Brain pericyte (primary cell): ENCODE data around the gene CCM2L.
"Not testable (repeated sequence)": the region's sequence is repeated elsewhere in the genome, so short reads cannot be mapped to it uniquely, and the experiment has no call there.

ENCODE experiments used
- DNase-seq: peaks from one replicate; pipeline ENCODE4 v3.0.0-alpha.2; 2012; ENCODE audit warnings: low read depth, low spot score

Gene CCM2L

DNA sequence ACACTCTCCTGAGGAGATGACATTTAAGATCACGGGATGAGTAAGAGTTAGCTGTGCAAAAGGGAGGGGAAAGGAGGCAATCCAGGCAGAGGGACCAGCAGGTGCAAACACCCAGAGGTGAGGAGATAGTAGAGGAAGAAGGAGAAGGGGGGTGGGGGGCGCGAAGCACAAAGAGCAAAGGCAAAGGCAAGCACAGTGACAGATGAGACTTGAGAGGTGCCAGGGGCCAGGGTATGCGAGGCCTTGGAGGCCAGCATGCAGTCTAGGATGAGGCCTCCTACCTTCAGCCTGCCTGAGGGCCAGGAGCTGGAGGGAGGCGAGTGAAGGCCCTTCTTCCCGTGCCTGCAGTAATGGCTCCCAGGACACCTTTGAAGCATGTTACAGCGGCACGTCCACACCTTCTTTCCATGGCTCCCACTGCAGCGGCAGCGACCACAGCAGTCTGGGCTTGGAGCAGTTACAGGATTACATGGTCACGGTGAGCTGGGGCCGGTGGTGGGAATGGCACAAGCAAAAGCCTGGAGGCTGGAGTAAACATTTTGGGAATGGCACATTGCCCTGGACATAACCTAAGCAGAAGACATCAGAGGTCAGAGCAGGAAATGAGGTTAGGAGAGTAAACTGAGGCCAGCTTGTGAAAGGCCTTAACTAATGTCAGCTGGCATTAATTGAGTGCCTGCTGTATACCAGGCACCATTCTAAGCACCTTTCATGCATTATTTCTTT is 18.6 kb downstream of the CCM2L start:
- no peak for DNase-seq

DNA sequence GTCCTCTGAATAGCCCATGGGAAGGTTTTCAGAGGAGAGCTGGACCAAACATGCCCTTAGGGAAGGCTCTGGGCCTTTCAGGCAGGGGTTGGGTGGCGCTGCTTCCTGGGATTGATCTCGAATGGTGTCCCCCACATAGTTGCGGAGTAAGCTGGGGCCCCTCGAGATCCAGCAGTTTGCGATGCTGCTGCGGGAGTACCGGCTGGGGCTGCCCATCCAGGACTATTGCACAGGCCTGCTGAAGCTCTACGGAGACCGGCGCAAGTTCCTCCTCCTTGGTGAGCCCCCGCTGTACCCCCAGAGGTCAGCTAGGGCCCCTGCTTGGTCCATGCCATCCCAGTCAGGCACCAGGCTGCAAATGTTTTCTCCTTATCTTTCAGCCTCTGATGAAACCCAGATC is 19.3 kb downstream of the CCM2L start:
- DNase-seq: no peak

DNA sequence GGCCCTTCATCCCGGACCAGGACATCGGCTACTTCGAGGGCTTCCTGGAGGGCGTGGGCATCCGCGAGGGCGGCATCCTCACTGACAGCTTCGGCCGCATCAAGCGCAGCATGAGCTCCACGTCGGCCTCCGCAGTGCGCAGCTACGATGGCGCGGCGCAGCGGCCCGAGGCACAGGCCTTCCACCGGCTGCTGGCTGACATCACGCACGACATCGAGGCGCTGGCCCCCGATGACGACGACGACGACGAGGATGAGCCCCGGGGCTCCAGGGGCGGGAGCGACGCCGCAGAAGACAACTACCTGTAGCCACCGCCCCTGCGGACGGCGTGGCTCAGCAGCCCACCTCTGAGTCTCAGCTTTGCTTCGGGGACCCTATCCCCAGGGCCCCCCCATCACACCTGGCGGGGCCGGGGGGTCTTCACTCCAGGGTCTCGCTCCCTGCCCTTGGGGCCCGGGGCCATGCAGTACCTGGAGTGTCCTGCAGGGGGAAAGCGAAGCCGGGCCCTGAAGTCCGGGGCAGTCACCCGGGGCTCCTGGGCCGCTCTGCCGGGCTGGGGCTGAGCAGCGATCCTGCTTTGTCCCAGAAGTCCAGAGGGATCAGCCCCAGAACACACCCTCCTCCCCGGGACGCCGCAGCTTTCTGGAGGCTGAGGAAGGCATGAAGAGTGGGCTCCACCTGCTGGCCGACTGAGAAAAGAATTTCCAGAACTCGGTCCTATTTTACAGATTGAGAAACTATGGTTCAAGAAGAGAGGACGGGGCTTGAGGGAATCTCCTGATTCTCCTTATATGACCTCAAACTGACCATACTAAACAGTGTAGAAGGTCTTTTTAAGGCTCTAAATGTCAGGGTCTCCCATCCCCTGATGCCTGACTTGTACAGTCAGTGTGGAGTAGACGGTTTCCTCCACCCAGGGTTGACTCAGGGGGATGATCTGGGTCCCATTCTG is 21.0 kb downstream of the CCM2L start:
- DNase-seq: peak; percentile 7

DNA sequence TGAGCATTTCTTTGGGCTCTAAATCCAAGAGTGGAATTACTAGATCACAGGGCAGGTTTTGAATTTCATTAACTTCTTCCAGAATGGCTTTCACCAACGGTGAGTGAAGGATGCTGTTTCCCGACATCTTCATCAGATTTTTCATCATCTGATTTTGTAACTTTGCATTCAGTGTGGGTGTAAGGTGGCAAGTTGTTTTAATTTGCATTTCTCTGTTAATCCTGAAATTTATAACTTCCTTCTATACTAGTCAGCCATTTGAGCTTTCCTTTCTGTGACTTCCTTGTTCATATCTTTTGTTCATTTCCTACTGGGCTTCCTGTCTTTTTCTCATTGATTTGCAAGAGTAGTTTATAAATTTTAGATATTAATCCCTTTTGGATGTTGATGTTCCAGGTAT is 23.1 kb downstream of the CCM2L start:
- no peak for DNase-seq

DNA sequence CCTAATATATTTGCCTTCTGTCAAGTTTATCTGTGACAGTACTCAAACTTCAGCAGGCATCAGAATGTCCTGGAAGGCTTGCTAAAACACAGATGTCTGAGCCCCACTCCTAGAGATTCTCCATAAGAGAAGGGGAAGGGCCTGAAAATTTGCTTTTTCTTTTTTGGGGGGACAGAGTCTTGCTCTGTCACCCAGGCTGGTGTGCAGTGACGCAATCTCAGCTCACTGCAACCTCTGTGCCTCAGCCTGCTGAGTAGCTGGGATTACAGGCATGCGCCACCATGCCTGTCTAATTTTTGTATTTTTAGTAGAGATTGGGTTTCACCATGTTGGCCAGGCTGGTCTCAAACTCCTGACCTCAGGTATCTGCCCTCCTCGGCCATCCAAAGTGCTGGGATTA is 23.5 kb downstream of the CCM2L start:
- not testable (repeated sequence) for DNase-seq

DNA sequence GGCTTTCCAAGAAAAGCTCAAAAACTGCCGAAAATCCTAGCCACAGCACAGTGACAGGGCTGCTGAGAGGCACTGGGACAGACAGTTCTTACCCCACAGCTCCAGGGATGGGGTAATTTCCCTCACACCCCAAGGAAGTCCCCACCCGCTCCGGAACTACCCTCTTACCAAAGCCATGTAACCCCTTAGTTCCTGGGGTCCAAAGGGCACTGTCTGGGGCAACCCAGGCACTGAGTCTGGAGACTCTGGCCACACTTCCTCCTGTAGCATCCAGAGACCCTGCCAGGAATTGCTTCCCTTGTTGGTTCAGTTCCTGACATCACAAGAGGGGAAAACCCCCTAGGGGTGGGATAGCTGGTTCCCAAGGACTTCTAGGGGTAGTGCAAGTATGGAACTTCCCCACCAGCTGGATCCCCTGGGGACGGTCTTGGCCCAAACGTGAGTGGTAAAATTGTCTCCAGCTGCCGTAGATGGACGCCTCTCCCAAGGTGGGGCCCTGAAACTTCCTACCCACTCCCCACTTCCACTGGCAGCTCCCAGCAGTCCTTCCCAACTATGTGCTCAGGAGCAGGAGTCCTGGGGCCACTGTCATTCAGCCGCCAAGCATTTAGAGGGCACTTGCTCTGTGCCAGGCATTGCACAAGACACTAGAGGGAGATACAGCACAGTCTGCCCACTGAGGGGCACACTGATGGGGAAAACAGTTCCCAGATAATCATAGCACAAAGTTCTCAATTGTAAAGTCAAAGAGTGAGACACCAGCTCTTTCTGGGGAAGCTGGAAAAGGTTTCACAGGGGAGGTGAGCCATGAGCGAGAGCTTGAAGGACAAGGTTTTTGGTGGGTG is 24.6 kb downstream of the CCM2L start:
- no peak for DNase-seq

- no peak for DNase-seq
These were observed 25.2 kb downstream of the CCM2L start for GRCh38 chr20:32035426-32035779.

DNA sequence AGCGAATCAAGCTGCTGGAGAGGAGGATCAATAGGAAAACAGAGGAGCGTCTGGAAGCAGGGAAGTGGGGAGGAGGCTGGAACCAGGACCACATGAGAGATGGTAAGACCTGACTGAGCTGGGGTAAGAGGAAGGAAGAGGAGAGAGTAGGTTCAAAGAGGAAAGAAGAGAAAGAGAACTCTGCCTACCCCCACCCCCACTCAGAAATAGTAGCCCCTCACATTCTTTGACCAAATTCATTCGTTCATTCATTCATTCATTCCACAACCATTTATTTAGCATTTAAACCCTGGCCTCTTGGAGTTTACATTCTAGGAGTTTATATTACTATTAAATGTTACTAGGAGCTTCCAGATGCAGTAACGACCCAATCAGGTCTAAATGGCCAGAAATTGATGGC is 26.0 kb downstream of the CCM2L start:
- no peak for DNase-seq

DNA sequence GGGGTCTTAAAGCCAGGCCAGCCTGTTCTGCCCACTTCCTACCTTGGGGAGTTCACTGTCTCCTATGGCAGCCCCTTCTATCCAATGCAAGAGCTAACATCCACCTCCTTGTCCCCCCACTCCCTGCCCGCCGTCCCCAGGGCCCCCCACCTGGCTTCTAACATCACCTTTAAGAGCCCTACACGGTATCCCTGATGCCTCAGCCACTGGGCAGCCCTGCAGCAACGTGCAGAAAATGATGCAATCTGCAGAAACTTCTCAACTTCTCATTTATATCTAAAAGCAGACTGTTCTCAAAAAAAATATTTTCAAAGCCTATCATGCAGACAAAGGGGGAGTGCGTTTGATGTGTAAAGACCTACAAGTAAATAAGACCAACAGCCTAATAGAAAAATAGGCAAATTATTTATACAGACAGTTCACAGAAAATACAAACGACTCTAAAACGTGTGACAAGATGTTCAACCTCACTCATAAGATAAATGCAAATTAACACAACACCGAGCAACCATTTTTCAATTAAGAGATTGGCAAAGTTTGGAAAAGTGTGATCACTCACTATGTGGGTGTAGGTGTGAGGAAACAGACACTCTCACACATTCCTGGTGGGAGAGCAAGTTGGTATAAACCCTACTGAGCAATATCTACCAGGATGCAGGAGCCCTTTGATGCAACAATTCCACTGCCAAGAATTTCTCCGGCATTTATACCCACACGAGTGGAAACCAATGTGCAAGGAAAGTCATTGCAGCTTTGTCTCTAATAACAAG is 26.7 kb downstream of the CCM2L start:
- no peak for DNase-seq

- DNase-seq: no peak
These were observed 27.7 kb downstream of the CCM2L start for GRCh38 chr20:32037929-32038328.

GRCh38 chr20:32040142-32040953 is 30.1 kb downstream of the CCM2L start:
- DNase-seq: no peak

DNA sequence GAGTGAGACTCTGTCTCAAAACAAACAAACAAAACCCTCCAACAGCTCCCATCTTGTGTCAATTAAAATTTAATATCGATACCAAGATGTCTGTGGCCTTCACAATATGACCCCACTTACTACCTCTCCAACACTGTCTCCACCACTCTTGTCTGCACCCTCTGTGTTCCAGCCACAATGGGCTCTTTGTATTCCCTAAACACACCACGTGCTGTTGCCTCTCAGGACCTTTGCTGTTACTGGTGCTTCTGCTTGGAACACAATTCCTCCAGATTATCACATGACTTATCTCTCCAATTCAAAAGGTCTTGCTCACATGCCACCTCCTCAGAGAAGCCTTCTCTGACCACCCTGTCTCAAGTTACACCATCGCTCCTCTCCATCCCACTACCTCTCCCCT is 35.8 kb downstream of the CCM2L start:
- DNase-seq: no peak

DNA sequence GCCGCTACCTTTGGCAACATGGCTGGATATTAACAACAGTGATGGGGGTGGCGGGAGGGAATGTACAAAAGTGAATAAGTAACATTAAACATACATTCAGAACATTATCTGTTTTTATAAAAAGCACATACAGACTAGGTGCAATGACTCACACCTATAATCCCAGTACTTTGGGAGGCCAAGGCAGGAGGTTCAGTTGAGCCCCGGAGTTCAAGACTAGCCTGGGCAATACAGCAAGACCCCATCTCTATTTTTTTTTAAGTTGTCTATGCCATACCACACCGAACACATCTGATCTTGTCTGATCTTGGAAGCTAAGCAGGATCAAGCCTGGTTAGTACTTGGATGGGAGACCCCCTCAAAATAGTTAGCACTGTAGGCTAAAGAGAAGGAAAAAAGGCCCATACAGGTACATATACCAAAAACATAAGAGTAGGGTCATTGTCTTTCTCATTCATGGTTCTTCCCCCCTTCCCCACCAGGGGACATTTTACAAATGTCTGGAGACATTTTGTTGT is 40.1 kb downstream of the CCM2L start:
- no peak for DNase-seq

GRCh38 chr20:32050851-32051556 is 40.8 kb downstream of the CCM2L start:
- no peak for DNase-seq

DNA sequence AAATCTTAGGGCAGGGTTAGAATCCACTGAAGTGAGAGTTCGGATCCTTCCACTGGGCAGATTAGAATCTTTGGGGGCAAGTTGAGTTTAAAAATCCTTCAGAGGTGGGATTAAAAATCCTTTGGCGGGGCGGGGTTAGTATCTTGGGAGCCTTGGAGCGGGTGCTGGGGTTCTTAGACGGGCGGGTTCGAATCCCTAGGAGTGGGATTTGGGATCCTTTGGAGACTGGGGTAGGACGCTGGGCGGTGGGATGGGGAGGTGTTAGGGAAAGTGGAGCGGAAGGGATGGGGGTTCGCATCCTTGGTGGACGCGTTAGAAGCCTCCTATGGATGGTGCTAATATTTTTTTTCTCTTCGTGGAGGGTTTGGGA is 41.5 kb downstream of the CCM2L start:
- no peak for DNase-seq

DNA sequence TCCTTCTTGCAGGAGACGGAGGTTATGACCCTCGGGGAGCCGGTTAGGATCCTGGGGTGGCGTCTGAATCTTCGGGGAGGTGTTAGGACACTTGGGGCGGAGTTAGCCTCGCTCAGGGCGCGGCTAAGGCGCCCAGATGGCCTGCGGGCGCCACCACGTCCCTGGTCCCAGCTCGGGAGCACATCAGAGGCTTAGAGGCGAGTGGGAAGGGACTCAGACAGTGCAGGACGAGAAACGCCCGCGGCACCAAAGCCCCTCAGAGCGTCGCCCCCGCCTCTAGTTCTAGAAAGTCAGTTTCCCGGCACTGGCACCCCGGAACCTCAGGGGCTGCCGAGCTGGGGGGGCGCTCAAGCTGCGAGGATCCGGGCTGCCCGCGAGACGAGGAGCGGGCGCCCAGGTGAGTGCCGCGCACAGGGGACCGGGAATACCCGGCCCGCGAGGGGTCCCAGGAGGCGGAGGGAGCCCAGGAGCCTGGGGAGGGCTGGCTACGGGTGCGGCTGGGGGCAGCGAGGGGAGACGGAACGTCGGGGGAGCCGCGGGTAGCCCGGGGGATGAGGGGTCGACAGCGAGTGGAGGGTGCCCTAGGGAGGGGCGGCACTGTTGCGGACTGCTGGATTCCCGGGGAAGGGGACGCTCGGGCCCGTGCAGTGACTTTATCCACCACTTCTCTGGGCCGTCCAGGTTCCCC is 42.0 kb downstream of the CCM2L start, which contains the start of gene HCK:
HCK (plus strand) TSS at position 153 of the 688 bp plus-strand sequence.
- no peak for DNase-seq

- DNase-seq: no peak
These were observed 42.6 kb downstream of the CCM2L start for GRCh38 chr20:32052778-32053362.

- no peak for DNase-seq
These were observed 43.4 kb downstream of the CCM2L start for GRCh38 chr20:32053648-32054047.
